ENCODE measurements around the gene C3orf80.
"Not testable (repeated sequence)": the region's sequence is repeated elsewhere in the genome, so short reads cannot be mapped to it uniquely, and the experiment has no call there.

C3orf80 gene

DNA sequence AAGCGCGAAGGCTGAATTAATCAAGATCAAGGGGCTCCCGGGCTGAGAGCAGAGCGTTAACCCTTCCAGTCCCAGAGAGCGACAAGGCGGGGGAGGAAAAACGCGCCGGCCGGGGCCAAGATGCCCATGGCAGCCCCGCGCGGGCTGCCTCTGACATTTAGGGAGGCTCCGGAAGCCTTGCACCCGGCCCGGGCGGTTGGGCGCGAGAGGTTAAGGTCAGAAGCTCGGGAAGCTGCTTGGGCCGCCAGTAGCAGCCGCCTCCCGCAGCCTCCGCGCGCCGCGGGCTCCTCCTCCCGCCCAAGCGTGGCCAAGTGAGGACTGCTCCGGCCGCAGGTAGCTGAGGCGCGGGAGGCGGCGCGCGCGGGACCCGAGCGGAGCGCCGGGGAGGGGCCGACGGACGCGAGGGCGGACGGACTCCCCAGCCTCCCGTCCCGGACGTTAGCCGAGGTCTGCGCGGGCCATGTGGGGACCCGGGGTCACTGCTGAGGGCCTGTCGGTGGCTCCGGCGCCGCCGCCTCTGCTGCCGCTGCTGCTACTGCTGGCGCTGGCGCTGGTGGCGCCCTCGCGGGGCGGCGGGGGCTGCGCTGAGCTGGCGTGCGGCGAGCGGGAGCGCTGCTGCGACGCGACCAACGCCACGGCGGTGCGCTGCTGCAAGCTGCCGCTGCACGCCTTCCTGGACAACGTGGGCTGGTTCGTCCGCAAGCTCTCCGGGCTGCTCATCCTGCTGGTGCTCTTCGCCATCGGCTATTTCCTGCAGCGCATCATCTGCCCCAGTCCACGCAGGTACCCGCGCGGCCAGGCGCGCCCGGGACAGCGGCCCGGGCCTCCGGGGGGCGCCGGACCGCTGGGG is at the start of gene C3orf80:
Gene C3orf80, plus strand, starts transcription at position 247 of the 850 bp plus-strand sequence. Its CDS starts 214 bp downstream, at position 461.
- TF ChIP-seq, protein P1, sequence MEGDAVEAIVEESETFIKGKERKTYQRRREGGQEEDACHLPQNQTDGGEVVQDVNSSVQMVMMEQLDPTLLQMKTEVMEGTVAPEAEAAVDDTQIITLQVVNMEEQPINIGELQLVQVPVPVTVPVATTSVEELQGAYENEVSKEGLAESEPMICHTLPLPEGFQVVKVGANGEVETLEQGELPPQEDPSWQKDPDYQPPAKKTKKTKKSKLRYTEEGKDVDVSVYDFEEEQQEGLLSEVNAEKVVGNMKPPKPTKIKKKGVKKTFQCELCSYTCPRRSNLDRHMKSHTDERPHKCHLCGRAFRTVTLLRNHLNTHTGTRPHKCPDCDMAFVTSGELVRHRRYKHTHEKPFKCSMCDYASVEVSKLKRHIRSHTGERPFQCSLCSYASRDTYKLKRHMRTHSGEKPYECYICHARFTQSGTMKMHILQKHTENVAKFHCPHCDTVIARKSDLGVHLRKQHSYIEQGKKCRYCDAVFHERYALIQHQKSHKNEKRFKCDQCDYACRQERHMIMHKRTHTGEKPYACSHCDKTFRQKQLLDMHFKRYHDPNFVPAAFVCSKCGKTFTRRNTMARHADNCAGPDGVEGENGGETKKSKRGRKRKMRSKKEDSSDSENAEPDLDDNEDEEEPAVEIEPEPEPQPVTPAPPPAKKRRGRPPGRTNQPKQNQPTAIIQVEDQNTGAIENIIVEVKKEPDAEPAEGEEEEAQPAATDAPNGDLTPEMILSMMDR (conservative IDR thresholded peaks at IDR 0.05): peak; percentile 77
- peak; percentile 41 for TF ChIP-seq ZFX (IDR thresholded peaks at IDR 0.05)
- peak within 1 kb of the TSS; percentile 43 for H3K27ac ChIP-seq

DNA sequence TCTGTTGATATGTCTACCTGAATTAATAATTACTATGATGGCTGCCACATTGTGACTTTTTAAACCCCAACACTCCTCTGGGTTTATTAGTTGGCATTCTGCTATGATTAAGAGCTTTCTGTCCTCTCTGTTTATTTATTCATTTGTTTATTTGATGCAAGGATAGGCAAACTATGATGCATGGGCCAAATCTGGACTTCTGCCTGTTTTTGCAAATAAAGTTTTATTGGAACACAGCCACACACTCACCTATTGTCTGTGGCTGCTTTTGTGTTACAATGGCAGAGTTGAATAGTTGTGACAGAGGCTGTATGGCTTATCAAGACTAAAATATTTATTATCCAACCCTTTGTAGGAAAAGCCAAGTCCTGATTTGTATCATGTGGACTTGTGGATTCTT is 48.3 kb upstream of the C3orf80 start:
- H3K27ac ChIP-seq: no peak overlapping the region
- TF ChIP-seq ZFX (IDR thresholded peaks at IDR 0.05): no peak
- TF ChIP-seq, protein P1 (conservative IDR thresholded peaks at IDR 0.05): no peak

DNA sequence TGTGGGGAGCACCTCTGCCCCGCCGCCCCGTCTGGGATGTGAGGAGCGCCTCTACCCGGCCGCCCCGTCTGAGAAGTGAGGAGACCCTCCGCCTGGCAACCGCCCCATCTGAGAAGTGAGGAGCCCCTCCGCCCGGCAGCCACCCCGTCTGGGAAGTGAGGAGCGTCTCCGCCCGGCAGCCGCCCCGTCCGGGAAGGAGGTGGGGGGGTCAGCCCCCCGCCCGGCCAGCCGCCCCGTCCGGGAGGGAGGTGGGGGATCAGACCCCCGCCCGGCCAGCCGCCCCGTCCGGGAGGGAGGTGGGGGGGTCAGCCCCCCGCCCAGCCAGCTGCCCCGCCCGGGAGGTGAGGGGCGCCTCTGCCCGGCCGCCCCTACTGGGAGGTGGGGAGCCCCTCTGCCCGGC is 46.6 kb upstream of the C3orf80 start:
- peak overlapping the region; percentile 32; the same call in 1 of the 2 replicates for H3K27ac ChIP-seq

DNA sequence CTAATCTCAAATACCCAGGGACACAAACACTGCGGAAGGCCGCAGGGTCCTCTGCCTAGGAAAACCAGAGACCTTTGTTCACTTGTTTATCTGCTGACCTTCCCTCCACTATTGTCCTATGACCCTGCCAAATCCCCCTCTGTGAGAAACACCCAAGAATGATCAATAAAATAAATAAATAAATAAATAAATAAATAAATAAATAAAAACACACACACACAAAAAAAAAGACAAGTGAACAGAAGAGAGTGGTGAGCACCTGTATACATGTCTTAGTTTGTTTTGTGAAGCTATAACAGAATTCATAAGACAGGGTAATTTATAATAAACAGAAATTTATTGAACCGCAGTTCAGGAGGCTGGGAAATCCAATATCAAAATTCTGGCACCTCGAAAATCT is 45.8 kb upstream of the C3orf80 start:
- H3K27ac ChIP-seq: not testable (repeated sequence)

DNA sequence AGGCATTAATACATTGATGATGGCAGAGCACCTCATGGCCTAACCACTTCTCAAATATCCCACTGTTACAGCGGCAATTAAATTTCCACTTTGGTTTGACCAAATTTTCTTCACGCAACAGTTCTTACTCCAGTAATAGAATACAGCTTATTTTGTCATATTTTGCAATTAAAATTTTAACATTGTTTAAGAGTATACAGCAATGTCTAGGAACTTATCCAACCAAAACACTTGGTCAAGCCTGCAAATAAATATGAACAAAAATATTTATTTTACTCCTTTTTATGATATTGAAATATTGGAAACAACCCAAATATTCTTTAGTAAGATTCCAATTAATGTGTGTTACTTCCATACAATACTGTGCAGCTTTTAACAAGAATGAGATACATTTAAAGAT is 45.3 kb upstream of the C3orf80 start:
- H3K27ac ChIP-seq: no peak overlapping the region; the same call in 1 of the 2 replicates
- TF ChIP-seq ZFX (IDR thresholded peaks at IDR 0.05): no peak
- TF ChIP-seq, protein P1 (conservative IDR thresholded peaks at IDR 0.05): no peak

DNA sequence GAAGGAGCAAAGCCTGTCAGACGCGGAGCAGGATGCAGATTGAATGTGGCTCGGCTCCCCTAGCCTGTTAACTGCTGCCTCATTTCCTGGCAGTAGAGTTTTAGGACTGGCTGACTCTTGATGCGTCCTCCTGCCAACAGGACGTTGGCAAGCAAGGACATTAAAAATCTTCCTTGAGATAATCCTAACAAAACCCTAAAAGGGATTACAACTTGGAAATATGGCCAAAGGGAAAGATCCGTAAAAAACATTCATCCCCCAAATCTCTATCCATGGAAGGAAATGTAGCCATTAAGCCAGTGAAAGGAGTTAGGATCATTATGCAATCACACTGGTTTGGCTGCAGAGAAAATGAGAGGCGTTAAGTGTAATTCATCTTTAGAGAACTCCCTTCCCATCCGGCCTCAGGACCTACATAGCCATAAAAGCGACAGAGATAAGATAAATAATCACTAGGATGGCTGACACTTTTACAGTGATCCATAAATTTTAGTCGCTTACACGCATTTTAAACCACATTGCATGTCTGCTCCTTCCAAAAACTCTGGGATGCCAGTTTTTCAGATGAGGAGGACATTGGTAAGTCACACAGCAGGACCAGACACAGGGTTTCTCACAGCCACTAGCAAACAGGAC is 44.5 kb upstream of the C3orf80 start:
- no peak for TF ChIP-seq ZFX (IDR thresholded peaks at IDR 0.05)
- TF ChIP-seq, protein P1 (conservative IDR thresholded peaks at IDR 0.05): no peak
- peak overlapping the region; percentile 58 for H3K27ac ChIP-seq

DNA sequence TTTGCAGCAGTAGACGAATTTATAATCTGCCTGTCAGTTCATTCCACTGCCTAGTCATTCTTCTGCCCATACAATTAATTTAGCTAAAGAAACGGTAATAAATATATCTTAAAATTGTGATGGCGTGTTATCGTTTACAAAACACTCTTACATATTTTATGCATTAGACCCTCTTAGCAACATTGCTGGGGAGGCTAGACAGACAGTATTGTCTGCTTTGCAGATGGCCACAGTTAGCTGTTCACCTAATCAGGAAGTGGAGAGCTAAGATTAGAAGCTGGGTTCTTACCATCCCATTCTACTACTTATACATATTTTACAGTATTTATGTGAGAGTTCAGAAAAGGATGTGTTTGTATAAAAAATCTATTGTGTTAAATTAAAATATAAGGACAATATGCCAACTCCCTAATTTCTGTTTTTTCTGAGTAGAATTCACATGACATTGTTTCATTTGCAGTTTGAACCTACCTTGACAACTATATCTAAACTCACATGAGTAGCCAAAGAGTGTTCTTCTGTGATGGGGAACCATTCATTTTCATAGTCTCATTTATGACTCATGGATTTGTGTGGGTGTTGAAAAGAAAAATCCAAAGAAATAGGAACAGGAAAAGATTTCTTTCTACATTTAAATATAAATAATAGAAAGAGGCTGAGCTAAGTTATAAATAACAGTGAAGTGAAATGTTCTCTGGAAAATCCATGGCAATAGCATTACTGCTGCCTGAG is 41.7 kb upstream of the C3orf80 start:
- TF ChIP-seq, protein P1 (conservative IDR thresholded peaks at IDR 0.05): no peak
- no peak for TF ChIP-seq ZFX (IDR thresholded peaks at IDR 0.05)
- no peak overlapping the region for H3K27ac ChIP-seq

DNA sequence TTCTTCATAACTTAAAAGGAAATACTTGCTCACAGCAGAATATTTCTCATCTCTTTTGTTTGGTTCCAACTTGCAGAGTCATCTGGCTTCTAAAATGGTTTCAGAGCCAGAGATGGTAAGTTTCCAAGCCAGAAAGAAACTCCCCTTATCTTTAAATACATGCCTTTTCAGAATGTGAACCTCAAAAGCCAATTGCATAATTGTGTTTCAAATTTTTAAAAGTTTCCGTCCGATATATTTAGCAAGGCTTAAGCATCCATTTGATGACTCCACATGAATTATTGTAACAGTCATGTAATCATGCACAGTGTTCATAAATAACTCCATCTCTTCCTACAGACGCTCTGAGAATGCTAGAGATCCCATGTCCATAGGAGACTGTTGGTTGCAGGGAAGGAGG is 40.6 kb upstream of the C3orf80 start:
- no peak for TF ChIP-seq ZFX (IDR thresholded peaks at IDR 0.05)
- TF ChIP-seq, protein P1 (conservative IDR thresholded peaks at IDR 0.05): no peak
- no peak overlapping the region for H3K27ac ChIP-seq

All from C4-2B (cell line).